GF-D8 (cell line): Measurements from ENCODE around the gene CD99.
"Not testable (repeated sequence)": the region's sequence is repeated elsewhere in the genome, so short reads cannot be mapped to it uniquely, and the experiment has no call there.

Experiments
- DNase-seq: peaks from one replicate; lab custom pipeline; 2025; lab: John Stamatoyannopoulos, UW

Gene CD99

GRCh38 chrX:2690856-2691542 is at the start of gene CD99:
CD99 (plus strand) TSS chrX:2691295; CDS start chrX:2691361, 66 bp downstream.
- no peak for DNase-seq

GRCh38 chrX:2642146-2642545 is 48.9 kb upstream of the CD99 start:
- DNase-seq: no peak

GRCh38 chrX:2642791-2643190 is 48.3 kb upstream of the CD99 start:
- no peak for DNase-seq

- DNase-seq: no peak
Observed at GRCh38 chrX:2643880-2644279, 47.2 kb upstream of the CD99 start.

- no peak for DNase-seq
Observed at GRCh38 chrX:2645563-2645962, 45.5 kb upstream of the CD99 start.

- DNase-seq: no peak
Observed at GRCh38 chrX:2647627-2648026, 43.5 kb upstream of the CD99 start.

- no peak for DNase-seq
Observed at GRCh38 chrX:2650037-2650436, 41.1 kb upstream of the CD99 start.

GRCh38 chrX:2650865-2651264 is 40.2 kb upstream of the CD99 start:
- DNase-seq: no peak

GRCh38 chrX:2652106-2652505 is 39.0 kb upstream of the CD99 start:
- DNase-seq: no peak

- no peak for DNase-seq
Observed at GRCh38 chrX:2654436-2655340, 36.4 kb upstream of the CD99 start.

- no peak for DNase-seq
Observed at GRCh38 chrX:2656257-2656836, 34.7 kb upstream of the CD99 start.

- DNase-seq: no peak
Observed at GRCh38 chrX:2657532-2658113, 33.5 kb upstream of the CD99 start.

GRCh38 chrX:2658585-2659292 is 32.4 kb upstream of the CD99 start:
- no peak for DNase-seq

GRCh38 chrX:2662586-2662985 is 28.5 kb upstream of the CD99 start:
- no peak for DNase-seq

GRCh38 chrX:2664502-2664901 is 26.6 kb upstream of the CD99 start:
- no peak for DNase-seq

GRCh38 chrX:2665387-2666304 is 25.4 kb upstream of the CD99 start:
- no peak for DNase-seq

GRCh38 chrX:2666491-2666890 is 24.6 kb upstream of the CD99 start:
- DNase-seq: no peak

- no peak for DNase-seq
Observed at GRCh38 chrX:2670978-2671377, 20.1 kb upstream of the CD99 start.

GRCh38 chrX:2672084-2672483 is 19.0 kb upstream of the CD99 start:
- DNase-seq: no peak

- DNase-seq: no peak
Observed at GRCh38 chrX:2673611-2674010, 17.5 kb upstream of the CD99 start.

- not testable (repeated sequence) for DNase-seq
Observed at GRCh38 chrX:2675657-2676200, 15.4 kb upstream of the CD99 start.
